DOHH2 (cell line): Measurements from ENCODE around the gene GABRR2.

Source experiments
- EZH2phosphoT487 ChIP-seq: fragments of 200-600 bp; sonication (generic); IDR thresholded peaks from 2 replicates; pipeline ENCODE4 v1.6.1; 2017; ENCODE audit warnings: borderline replicate concordance, mild to moderate bottlenecking, antibody characterized with exemption, low read length, moderate library complexity, mixed read lengths
- TF ChIP-seq, protein P1 (sequence below): fragments of 200-600 bp; sonication (generic); IDR thresholded peaks from one replicate; pipeline ENCODE4 v1.5.1; 2014; ENCODE audit warnings: antibody characterized with exemption, mild to moderate bottlenecking, low read depth, low read length; ENCODE audit not compliant: poor library complexity, severe bottlenecking

GRCh38 chr6:89302936-89303335, 12.2 kb downstream of the GABRR2 start:
- TF ChIP-seq, protein P1, sequence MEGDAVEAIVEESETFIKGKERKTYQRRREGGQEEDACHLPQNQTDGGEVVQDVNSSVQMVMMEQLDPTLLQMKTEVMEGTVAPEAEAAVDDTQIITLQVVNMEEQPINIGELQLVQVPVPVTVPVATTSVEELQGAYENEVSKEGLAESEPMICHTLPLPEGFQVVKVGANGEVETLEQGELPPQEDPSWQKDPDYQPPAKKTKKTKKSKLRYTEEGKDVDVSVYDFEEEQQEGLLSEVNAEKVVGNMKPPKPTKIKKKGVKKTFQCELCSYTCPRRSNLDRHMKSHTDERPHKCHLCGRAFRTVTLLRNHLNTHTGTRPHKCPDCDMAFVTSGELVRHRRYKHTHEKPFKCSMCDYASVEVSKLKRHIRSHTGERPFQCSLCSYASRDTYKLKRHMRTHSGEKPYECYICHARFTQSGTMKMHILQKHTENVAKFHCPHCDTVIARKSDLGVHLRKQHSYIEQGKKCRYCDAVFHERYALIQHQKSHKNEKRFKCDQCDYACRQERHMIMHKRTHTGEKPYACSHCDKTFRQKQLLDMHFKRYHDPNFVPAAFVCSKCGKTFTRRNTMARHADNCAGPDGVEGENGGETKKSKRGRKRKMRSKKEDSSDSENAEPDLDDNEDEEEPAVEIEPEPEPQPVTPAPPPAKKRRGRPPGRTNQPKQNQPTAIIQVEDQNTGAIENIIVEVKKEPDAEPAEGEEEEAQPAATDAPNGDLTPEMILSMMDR, result no peak
- TF ChIP-seq EZH2phosphoT487, result no peak
